ENCODE data around the gene INTS4.
"Not testable (repeated sequence)": the region's sequence is repeated elsewhere in the genome, so short reads cannot be mapped to it uniquely, and the experiment has no call there.

GRCh38 chr11:77878247-77878646 is 116.2 kb downstream of the INTS4 start:
- TF ChIP-seq CTCF (IDR thresholded peaks at IDR 0.05; ENCODE audit: insufficient read depth, low read length, poor library complexity, severe bottlenecking); EZH2phosphoT487 (conservative IDR thresholded peaks at IDR 0.05; ENCODE audit: low read length): not testable (repeated sequence)

All from SU-DHL-6 (cell line).